Measurements from ENCODE around the gene NDST1.
A peak's percentile ranks its signal among the peaks of the same experiment; 100 is the strongest.
"Not testable (repeated sequence)": the region's sequence is repeated elsewhere in the genome, so short reads cannot be mapped to it uniquely, and the experiment has no call there.

Gene NDST1

GRCh38 chr5:150507474-150508276 is at the start of gene NDST1:
Gene NDST1, plus strand, starts transcription at chr5:150508131. Its CDS starts 13,124 bp downstream, at chr5:150521255.
- no peak for DNase-seq (ENCODE audit: low spot score)

DNA sequence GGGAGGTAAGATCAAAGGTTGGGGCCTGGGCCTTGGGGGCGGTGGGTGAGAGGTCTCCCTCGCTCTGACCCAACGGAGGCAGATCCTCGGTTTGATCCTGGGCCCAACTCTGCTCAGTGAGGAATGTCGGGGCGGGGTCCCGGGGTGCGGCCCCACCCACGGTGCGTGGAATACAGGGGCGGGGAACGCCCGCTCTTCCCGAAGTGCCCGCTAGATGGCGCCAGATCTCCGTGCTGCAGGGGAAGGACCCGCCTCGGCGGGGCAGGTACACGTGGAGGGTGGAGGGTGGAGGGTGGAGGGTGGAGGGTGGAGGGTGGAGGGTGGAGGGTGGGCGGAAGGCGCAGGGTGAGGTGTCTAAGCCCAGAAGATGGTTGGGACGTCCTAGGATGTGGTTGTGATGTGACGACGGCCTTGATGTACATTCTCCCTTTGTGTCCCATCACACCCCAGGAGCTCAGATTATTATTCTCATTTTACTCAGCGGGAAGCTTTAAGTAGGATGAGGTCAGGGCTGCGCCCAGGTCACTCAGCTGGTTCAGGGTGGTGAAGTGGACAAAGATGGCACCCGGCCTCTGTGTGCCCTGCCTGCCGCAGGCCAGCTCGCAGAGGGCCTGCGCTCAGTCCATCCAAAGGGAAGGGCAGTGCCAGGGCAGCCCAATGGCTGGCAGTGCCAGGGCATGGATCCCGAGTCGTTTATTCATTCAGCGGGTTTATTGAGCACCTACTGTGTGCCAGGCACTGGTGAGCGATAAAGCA is 49.0 kb upstream of the NDST1 start:
- peak; percentile 78 for DNase-seq (ENCODE audit: low spot score)

GRCh38 chr5:150460781-150461180 is 47.1 kb upstream of the NDST1 start:
- DNase-seq (ENCODE audit: low spot score), result no peak

DNA sequence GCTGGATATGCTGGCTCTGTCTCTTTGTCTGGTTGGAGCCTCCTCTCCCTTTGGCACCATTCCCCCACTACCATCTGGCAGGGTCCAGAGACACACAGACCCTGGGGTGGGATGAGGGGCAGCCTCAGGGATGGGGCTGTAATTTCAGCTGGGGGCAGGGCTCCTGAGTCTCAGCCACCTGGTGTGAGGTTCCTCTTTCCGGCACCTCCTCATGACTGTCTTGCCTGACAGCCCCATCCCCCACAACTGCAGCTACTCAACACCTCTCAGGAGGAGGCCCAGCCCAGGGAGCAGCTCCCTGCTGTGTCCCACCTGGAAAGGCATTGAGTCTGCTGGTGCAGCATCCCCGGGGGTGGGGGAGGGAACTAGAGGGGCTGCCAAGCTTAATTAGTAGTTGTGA is 46.7 kb upstream of the NDST1 start:
- DNase-seq (ENCODE audit: low spot score), result no peak

GRCh38 chr5:150464554-150465012 is 43.3 kb upstream of the NDST1 start:
- DNase-seq (ENCODE audit: low spot score), result no peak

DNA sequence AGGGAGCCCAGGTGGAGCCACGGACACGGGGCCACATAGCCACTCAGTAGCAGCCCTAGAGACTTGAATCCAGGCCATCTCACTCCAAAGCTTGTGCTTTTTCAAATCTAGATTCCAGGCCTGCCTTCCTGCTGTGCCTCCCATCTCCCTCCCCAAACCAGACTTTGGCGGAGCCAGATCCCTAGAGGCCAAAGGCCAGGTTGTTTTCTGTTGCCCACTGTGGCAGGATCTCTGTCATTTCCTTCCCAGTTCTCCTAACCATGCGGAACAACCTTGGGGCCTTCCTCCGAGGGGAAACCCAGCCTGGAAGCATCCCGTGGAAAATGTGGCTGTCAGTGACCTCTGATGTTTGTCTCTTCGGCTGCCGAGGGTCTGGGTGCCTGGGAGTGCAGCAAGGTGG is 42.0 kb upstream of the NDST1 start:
- no peak for DNase-seq (ENCODE audit: low spot score)

DNA sequence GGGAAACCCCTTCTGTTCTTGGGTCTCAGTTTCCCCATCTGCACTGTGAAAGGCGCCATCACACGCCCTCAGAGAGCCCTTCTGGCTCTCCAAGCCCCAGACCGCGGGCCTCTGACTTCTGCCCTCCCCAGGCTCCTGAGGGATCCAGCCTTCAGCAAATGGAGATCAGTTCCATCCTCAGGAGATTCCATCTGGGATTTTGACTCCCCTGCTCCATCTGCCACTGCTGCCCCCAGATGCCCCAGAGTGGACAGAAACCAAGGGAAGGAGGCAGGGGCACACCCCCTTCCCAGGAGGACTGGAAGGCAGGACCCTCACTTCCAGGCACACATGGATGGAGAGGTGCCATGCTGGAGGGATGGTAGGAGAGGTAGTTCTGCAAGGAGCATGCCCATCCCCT is 39.7 kb upstream of the NDST1 start:
- no peak for DNase-seq (ENCODE audit: low spot score)

DNA sequence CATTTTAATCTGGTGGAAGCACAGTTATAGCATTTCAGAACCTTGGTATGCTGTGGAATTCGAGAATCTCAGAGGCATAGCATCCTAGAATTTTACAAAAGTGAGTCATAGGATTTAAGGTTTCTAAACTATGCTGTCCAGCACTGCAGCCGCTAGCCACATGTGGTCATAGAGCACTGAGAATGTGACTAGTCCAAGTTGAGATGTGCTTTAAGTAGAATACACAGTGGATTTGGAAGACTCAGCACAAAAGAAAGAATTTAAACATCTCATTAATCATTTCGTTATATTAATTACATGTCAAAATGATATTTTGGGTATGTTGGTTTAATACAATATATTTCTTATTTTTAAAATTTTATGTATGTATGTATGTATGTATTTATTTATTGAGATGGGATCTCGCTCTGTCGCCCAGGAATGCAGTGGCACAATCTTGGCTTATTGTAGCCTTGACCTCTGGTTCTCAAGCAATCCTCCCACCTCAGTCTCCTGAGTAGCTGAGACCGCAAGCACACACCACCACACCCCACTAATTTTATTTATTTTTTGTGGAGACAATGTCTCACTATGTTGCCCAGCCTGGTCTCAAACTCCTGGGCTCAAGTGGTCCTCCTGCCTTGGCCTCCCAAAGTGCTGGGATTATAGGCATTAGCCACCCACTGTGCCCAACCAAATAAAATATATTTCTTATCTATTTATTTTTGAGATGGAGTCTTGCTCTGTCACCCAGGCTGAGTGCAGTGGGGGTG is 38.0 kb upstream of the NDST1 start:
- DNase-seq (ENCODE audit: low spot score), result peak; percentile 75

GRCh38 chr5:150473673-150474358 is 34.1 kb upstream of the NDST1 start:
- no peak for DNase-seq (ENCODE audit: low spot score)

DNA sequence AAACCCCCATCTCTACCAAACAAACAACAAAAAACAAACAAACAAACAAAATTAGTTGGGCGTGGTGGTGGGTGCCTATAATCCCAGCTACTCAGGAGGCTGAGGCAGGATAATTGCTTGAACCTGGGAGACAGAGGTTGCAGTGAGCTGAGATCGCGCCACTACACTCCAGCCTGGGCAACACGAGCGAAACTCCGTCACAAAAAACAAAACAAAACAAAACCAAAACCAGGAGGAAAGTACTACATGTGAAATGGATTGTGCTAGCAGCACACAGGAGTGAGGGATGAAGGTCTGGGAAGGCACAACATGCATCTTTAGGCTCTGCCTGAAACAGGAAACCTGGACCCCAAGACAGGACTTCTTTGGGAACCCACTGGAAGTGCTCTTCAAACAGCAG is 31.4 kb upstream of the NDST1 start:
- DNase-seq (ENCODE audit: low spot score), result not testable (repeated sequence)

- no peak for DNase-seq (ENCODE audit: low spot score)
Observed at GRCh38 chr5:150479416-150479815, 28.5 kb upstream of the NDST1 start.

GRCh38 chr5:150481708-150481965 is 26.3 kb upstream of the NDST1 start:
- no peak for DNase-seq (ENCODE audit: low spot score)

DNA sequence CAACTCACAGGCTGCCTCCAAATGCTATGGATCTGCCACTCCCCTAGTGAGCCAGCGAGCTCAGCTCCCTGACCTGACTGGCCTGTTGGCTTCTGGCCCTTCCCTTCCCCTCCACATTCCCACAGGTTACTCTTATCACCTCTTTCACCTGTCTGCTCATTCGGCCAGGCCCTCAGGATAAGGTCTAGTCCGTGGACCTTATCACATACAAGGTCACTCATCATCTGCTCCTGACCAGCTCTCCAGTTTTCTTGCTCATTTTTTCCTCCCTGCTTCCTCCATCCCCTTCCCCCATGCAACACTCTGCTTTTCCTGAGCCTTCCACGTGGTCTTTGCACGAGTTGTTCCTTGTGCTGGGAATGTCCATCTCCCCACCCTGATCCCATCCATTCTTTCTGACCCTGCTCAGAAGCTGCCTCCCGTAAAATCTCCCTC is 25.9 kb upstream of the NDST1 start:
- no peak for DNase-seq (ENCODE audit: low spot score)

- DNase-seq (ENCODE audit: low spot score), result no peak
Observed at GRCh38 chr5:150484964-150485692, 22.8 kb upstream of the NDST1 start.

- DNase-seq (ENCODE audit: low spot score), result peak; percentile 79
Observed at GRCh38 chr5:150485693-150486401, 22.1 kb upstream of the NDST1 start.

- no peak for DNase-seq (ENCODE audit: low spot score)
Observed at GRCh38 chr5:150486402-150487198, 21.3 kb upstream of the NDST1 start.

DNA sequence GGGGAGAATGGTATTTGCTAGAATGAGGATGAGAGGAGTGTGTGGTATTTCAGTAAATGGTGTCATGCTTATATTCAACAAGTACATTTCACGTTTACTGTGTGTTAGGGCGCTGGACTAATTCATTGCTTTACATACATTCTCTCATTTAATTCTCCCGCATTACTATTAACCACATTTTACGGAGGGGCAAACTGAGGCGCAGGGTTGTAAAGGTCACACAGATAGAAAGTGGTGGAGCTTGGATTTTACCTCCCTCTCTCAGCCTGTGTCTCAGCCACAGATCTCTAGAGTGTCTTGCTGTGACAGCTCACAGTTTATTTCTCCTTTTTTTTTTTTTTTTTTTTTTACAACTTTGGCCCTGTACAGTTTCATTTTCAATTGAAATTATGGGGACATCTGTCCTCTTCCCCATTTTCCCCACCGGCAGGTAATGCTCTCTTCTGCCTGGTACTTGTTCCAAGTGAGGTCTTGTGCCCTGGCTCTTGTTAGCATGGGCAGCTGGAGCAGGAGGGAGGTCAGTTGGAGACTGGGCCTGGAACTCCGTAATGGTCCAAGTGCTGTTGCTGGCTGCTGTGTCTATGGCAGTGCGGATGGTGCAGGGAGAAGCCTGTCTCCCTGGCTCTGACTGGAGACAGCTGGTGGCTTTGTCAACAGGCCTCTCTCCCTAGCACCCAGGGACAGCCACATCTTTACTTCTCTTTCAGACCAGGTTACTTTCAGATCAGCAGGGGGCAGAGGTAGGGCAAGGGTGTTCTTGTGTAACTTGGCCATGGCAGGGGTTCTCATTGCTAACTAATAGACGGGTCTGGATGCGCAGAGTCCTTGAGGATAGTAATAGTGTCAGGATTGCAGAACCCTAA is 20.5 kb upstream of the NDST1 start:
- no peak for DNase-seq (ENCODE audit: low spot score)

DNA sequence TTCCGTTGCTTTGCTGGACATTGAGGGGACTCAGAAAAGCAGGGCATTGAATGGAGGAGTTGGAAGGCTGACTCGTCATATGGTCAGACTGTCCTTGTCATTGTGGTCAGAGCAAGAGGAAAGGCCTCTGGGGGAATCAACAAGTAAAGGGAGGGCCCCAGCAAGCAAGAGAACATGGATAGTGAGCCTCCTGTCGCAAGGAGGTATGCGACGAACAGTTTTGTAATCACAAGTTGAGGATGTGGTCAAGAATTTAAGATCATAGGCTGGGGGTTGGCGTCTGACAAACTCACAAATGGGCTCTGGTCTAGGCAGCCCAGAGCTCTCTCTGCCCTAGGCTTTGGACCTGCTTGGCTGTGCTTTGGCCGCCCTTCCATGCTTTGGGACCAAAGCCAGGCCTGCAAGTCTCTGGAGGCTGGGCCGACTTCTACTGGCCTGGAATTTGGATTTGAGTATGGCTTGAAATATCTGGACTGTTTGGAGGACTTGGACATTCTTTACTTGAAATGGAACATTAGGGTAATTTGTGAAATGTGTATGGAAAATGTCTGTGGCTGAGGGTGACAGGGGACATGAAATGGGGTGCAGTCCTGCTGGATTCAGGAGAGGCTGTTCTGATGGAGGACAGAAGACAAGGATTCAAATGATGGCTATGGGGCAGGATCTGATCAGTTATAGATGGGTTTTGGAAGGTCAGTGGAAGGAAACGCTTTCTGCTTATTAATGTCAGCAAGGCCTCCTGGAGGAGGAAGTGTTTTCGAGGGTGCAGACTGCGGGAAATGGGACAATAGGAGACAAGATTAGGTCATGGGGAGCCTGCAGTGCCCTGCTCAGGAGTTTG is 19.2 kb upstream of the NDST1 start:
- DNase-seq (ENCODE audit: low spot score), result peak; percentile 80
